HEK293T (cell line): Measurements from ENCODE around the gene RNF19B.
"Not testable (repeated sequence)": the region's sequence is repeated elsewhere in the genome, so short reads cannot be mapped to it uniquely, and the experiment has no call there.

Experiments used
- CTCF ChIA-PET: fragments of 350-600 bp; formaldehyde crosslinking; extraction: SDS; loops from one replicate; lab custom pipeline; 2021; ENCODE audit warnings: antibody characterized with exemption, inconsistent platforms; lab: Yijun Ruan, JAX
- POLR2A ChIA-PET: fragments of 350-600 bp; formaldehyde crosslinking; extraction: SDS; loops from one replicate; lab custom pipeline; 2020; ENCODE audit warnings: antibody characterized with exemption, inconsistent platforms; lab: Yijun Ruan, JAX
- DNase-seq: peaks from one replicate; pipeline ENCODE4 v3.0.0; 2012; ENCODE audit warnings: mixed read lengths; ENCODE audit errors: extremely low spot score
- ARNT ChIP-seq: fragments of 450-650 bp; IDR thresholded peaks from 2 replicates; pipeline ENCODE4 v1.6.1; 2017; ENCODE audit warnings: mild to moderate bottlenecking
- BHLHE40 ChIP-seq: fragments of 450-650 bp; IDR thresholded peaks from 2 replicates; pipeline ENCODE4 v1.6.1; 2016; ENCODE audit warnings: mild to moderate bottlenecking, moderate library complexity, borderline replicate concordance
- CTBP1 ChIP-seq: fragments of 450-650 bp; IDR thresholded peaks from 2 replicates; pipeline ENCODE4 v1.6.1; 2016; ENCODE audit warnings: borderline replicate concordance
- ELF4 ChIP-seq: fragments of 450-650 bp; IDR thresholded peaks from 2 replicates; pipeline ENCODE4 v1.6.1; 2017; ENCODE audit warnings: antibody characterized with exemption
- FOXA1 ChIP-seq: fragments of 450-650 bp; IDR thresholded peaks from 2 replicates; pipeline ENCODE4 v1.6.1; 2016; ENCODE audit warnings: mild to moderate bottlenecking
- FOXK2 ChIP-seq: fragments of 450-650 bp; IDR thresholded peaks from 2 replicates; pipeline ENCODE4 v1.6.1; 2016; ENCODE audit warnings: mild to moderate bottlenecking
- FOXM1 ChIP-seq: fragments of 450-650 bp; IDR thresholded peaks from 2 replicates; pipeline ENCODE4 v1.6.1; 2017; ENCODE audit warnings: mild to moderate bottlenecking, borderline replicate concordance
- HDGF ChIP-seq: fragments of 450-650 bp; IDR thresholded peaks from 2 replicates; pipeline ENCODE4 v1.6.1; 2017; ENCODE audit warnings: antibody characterized with exemption, borderline replicate concordance
- L3MBTL2 ChIP-seq: fragments of 450-650 bp; conservative IDR thresholded peaks from 2 replicates; pipeline ENCODE4 v1.6.1; 2016; ENCODE audit warnings: mild to moderate bottlenecking
- LEF1 ChIP-seq: fragments of 450-650 bp; IDR thresholded peaks from 2 replicates; pipeline ENCODE4 v1.6.1; 2017; ENCODE audit warnings: mild to moderate bottlenecking, borderline replicate concordance
- NFRKB ChIP-seq: fragments of 450-650 bp; IDR thresholded peaks from 2 replicates; pipeline ENCODE4 v1.6.1; 2016; ENCODE audit warnings: mild to moderate bottlenecking, moderate library complexity
- SP1 ChIP-seq: fragments of 450-650 bp; IDR thresholded peaks from 2 replicates; pipeline ENCODE4 v1.6.1; 2017
- SUZ12 ChIP-seq: fragments of 450-650 bp; IDR thresholded peaks from 2 replicates; pipeline ENCODE4 v1.6.1; 2016; ENCODE audit warnings: mild to moderate bottlenecking
- TARDBP ChIP-seq: fragments of 450-650 bp; IDR thresholded peaks from 2 replicates; pipeline ENCODE4 v1.6.1; 2016
- ZNF384 ChIP-seq: fragments of 450-650 bp; IDR thresholded peaks from 2 replicates; pipeline ENCODE4 v1.6.1; 2016
- TF ChIP-seq, protein P1 (sequence below): fragments of 450-650 bp; IDR thresholded peaks from 2 replicates; pipeline ENCODE4 v1.6.1; 2016

The RNF19B gene

GRCh38 chr1:32997381-32997891 is 32.8 kb upstream of the RNF19B start:
- DNase-seq: no peak
- CTCF ChIA-PET: interaction anchor here (0.8 kb wide), 1 partner anchor 10 kb away, joined by 4 read pairs; no protein-coding TSS in a partner anchor
- TF ChIP-seq CTBP1: no peak
- TF ChIP-seq FOXA1: no peak
- TF ChIP-seq, protein P1, sequence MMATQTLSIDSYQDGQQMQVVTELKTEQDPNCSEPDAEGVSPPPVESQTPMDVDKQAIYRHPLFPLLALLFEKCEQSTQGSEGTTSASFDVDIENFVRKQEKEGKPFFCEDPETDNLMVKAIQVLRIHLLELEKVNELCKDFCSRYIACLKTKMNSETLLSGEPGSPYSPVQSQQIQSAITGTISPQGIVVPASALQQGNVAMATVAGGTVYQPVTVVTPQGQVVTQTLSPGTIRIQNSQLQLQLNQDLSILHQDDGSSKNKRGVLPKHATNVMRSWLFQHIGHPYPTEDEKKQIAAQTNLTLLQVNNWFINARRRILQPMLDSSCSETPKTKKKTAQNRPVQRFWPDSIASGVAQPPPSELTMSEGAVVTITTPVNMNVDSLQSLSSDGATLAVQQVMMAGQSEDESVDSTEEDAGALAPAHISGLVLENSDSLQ: no peak
- TF ChIP-seq FOXK2: no peak
- TF ChIP-seq SP1: no peak
- no peak for TF ChIP-seq ZNF384
- TF ChIP-seq TARDBP: no peak
- TF ChIP-seq BHLHE40: no peak
- TF ChIP-seq LEF1: no peak
- TF ChIP-seq HDGF: no peak
- TF ChIP-seq NFRKB: no peak
- no peak for TF ChIP-seq SUZ12
- no peak for TF ChIP-seq FOXM1
- POLR2A ChIA-PET: interaction anchor here (0.8 to 1.6 kb wide), 3 partner anchors 8 to 30 kb away, joined by 3 to 4 read pairs (median 3); no protein-coding TSS in a partner anchor

GRCh38 chr1:32993324-32993636 is 28.7 kb upstream of the RNF19B start:
- ChIA-PET POLR2A (interaction anchor here (3.0 kb wide), 1 partner anchor 29 kb away, joined by 15 read pairs; the partner anchor contains the start of gene RNF19B), CTCF (interaction anchor here (0.6 to 1.1 kb wide), 3 partner anchors 8 to 76 kb away, joined by 3 to 4 read pairs (median 3); no protein-coding TSS in a partner anchor)
- not testable (repeated sequence) for DNase-seq

DNA sequence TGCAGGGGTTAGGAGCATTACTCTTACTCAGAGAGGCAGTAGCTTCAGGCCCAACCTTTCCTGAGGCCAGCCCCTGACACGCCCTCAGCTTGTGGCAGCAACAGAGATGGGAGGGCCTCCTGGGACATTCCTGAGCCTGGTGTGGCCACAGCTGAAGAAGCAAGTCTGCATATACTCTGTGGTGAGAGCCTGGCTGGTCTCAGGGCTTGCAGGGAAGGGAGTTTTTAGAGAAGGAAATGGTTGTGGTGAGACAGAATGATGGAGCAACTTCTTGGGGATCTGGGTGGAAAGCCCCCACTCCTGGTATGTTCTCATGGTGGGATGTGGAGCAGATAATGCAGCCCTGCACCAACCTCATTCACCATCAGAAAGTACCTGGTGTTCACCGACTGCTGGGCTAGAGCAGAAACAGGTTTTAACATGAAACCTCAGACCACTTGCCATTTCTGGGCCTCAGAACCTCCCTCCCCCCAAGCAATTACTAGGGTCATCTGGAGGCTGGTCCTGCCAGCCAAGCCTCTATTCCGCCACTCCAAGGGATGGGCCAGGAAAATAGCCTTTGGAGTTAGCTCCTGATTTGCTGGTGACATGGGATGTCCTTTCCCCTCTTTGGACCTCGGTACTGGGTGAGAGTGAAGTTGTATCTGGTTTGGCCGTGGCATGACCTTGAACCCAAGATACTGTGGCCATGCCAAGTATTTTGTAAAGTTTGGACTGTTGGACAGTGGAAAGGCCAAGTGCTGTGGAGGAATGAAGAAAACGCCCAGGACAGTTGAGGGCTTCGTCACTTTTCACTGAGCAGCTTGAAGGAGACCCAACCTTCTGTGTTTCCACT is 28.1 kb upstream of the RNF19B start:
- ChIA-PET POLR2A (interaction anchor here (3.0 kb wide), 1 partner anchor 28 kb away, joined by 15 read pairs; the partner anchor contains the start of gene RNF19B), CTCF (interaction anchor here (1.0 kb wide), 1 partner anchor 9 kb away, joined by 3 read pairs; no protein-coding TSS in a partner anchor)
- DNase-seq: peak; percentile 74
- TF ChIP-seq HDGF (peak; percentile 38; the same call in 1 of the 2 replicates), ZNF384 (no peak)
- TF ChIP-seq, protein P1: no peak

DNA sequence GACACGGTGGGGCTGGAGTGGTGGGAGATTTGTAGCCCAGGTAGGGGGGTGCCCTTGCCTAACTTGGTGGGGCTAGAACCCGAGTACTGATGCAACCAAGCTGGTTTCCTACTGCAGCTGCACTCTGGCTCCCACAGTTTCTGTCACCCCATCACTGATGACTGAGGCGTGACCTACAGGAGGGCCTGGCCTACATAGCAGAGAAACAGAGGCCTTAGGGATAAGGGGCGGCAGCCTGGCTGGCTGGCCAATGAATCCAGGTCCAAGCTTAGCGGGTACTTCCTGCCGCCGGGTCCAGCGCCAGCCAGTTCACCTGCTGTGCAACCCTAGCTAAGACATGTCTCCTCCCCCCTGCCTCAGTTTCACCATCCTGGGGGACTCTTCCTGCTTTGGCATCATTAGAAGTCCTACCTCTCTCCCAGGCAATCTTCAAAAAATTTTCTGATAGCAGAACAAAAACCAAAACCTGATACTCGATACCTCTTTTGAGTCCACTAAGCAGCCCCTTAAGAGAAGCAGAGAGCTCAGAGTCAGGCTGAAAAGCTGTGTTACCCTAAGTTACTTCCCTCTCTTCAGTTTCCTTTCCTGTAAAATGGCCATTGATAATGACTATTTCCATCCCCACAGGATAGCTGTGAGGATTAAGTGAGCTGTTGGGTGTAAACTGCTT is 27.3 kb upstream of the RNF19B start:
- no peak for TF ChIP-seq L3MBTL2
- TF ChIP-seq NFRKB: no peak
- TF ChIP-seq LEF1: no peak
- TF ChIP-seq FOXM1: no peak
- no peak for TF ChIP-seq ELF4
- no peak for TF ChIP-seq HDGF
- TF ChIP-seq BHLHE40: no peak
- TF ChIP-seq SUZ12: no peak
- TF ChIP-seq SP1: no peak
- TF ChIP-seq ARNT: no peak
- TF ChIP-seq, protein P1: no peak
- TF ChIP-seq CTBP1: no peak
- TF ChIP-seq ZNF384: no peak
- no peak for TF ChIP-seq FOXA1
- TF ChIP-seq TARDBP: no peak
- TF ChIP-seq FOXK2: no peak
- no peak for DNase-seq
- POLR2A ChIA-PET: interaction anchor here (3.0 kb wide), 1 partner anchor 28 kb away, joined by 15 read pairs; the partner anchor contains the start of gene RNF19B
- CTCF ChIA-PET: interaction anchor here (1.0 kb wide), 1 partner anchor 9 kb away, joined by 3 read pairs; no protein-coding TSS in a partner anchor

GRCh38 chr1:32991386-32991785 is 26.8 kb upstream of the RNF19B start:
- CTCF ChIA-PET: no interaction called here

More at GRCh38 chr1:32991386-32991785, 26.8 kb upstream of the RNF19B start:
- DNase-seq: no peak
- POLR2A ChIA-PET: interaction anchor here (3.0 kb wide), 1 partner anchor 27 kb away, joined by 15 read pairs; the partner anchor contains the start of gene RNF19B
- TF ChIP-seq HDGF: no peak
- no peak for TF ChIP-seq TARDBP
- no peak for TF ChIP-seq NFRKB
- no peak for TF ChIP-seq FOXK2
- TF ChIP-seq ZNF384: no peak
- no peak for TF ChIP-seq BHLHE40
- TF ChIP-seq ARNT: no peak
- TF ChIP-seq SUZ12: no peak
- no peak for TF ChIP-seq LEF1
- TF ChIP-seq FOXA1: no peak
- no peak for TF ChIP-seq L3MBTL2
- no peak for TF ChIP-seq ELF4
- TF ChIP-seq, protein P1: no peak
- TF ChIP-seq FOXM1: no peak
- no peak for TF ChIP-seq SP1
- TF ChIP-seq CTBP1: no peak
